Measurements from ENCODE around the gene KDM4B. TPM values are rescaled to one million over a fixed set of nuclear protein-coding genes. Genes with fewer than 3 reads are reported as not detected.
A peak's percentile ranks its signal among the peaks of the same experiment; 100 is the strongest.

Gene KDM4B
- total RNA-seq, 1 donor from 2014 or later = 36.4 TPM

DNA sequence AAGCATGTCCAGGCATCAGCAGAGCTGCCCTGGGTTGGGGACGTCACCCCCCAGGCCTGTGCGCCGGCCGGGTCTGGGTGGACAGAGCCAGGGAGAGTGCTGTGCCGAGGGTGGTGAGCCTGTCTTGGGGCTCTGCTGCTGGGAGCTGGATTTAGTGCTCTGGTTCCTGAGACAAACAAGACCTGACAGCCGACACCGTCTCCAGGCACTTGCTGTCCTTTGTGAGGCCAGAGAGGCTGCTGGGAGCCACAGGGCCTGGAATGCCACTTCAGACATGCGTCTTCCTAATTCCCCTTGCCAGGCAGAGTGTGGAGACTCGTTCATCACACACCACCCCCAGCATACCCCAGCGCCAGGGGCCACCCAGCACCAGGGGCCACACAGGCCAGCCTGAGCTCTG lies 165.8 kb downstream of the KDM4B start:
- DNase-seq (no peak), ATAC-seq (no peak)
- intact Hi-C loops (cut with micrococcal nuclease) = no loop called here

DNA sequence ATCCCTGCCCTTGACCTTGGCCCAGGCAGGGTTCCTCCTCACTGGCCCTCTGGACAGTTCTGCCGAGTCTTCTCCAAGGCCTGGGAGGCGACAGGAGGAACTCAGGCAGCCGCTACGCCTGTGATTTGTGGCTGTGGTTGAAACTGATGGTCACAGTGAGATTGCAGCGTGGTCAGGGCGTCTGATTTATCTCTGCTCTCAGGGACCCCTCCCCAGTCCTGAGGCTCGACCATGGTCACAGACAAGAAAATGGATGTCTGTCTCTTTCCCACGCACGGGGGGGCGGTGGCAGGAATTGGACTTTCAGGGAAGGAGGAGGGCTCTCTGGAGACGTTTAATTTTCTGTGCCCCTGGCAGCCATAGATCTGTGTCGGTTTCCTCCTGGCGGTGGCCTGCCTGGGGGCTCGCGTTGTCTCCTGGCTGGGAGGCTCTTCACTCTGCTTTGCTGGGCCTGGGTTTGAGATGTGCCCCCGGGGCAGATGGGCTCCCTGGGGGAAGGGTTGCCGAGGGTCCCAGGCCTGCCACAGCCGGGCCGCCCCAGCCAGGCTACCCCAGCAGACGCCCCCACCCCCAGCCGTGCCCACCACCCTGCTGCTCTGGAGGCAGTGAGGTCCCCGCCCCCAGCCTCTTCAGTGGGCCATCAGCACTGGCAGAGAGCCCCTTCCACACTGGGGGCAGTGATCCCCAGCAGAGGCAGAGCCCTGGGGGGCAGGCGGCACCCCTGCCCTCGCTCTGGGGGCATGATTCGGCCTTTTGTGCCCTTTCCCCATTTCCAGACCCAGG lies 167.4 kb downstream of the KDM4B start:
- DNase-seq = no peak
- intact Hi-C loops (cut with micrococcal nuclease) = no loop called here
- ATAC-seq = no peak

DNA sequence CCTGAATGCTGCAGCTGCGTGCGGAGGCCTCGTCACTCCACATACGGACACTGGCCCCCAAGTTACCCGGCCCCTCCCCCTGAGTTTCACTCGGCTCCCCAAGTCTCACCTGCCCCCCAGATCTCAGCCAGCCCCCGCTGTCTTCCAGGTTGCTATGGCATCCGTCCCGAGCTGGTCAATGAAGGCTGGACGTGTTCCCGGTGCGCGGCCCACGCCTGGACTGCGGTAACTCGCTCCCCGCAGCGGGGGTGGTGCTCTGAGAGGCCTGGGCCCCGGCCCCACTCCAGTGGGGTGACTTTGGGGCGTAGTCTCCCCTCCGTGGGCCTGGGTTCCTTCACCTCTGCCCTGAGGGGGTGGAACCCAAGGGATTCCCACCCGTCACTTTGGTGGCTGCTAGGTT lies 168.2 kb downstream of the KDM4B start:
- DNase-seq (no peak), ATAC-seq (no peak)
- intact Hi-C loops (cut with micrococcal nuclease) = no loop called here

DNA sequence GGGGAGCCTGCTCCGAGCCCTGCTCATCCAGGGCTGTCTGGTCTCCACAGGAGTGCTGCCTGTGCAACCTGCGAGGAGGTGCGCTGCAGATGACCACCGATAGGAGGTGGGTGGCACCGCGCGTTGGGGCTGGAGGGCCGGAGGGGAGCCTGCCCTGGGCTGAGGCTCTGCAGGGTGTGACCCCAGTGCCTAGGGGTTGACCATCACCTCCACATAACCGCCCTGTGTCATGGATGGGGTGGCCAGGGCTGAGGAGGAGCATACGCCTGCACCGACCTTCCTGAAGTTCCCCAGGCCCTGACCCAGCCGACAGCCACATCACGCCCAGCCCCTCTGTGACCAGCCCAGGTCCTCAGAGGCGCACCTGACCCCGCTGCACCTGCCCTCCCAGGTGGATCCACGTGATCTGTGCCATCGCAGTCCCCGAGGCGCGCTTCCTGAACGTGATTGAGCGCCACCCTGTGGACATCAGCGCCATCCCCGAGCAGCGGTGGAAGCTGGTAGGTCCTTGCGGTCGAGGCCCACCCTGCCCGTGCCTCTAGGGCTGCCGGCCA lies 168.7 kb downstream of the KDM4B start:
- DNase-seq = no peak
- no peak for ATAC-seq
- intact Hi-C loops (cut with micrococcal nuclease) = no loop called here

DNA sequence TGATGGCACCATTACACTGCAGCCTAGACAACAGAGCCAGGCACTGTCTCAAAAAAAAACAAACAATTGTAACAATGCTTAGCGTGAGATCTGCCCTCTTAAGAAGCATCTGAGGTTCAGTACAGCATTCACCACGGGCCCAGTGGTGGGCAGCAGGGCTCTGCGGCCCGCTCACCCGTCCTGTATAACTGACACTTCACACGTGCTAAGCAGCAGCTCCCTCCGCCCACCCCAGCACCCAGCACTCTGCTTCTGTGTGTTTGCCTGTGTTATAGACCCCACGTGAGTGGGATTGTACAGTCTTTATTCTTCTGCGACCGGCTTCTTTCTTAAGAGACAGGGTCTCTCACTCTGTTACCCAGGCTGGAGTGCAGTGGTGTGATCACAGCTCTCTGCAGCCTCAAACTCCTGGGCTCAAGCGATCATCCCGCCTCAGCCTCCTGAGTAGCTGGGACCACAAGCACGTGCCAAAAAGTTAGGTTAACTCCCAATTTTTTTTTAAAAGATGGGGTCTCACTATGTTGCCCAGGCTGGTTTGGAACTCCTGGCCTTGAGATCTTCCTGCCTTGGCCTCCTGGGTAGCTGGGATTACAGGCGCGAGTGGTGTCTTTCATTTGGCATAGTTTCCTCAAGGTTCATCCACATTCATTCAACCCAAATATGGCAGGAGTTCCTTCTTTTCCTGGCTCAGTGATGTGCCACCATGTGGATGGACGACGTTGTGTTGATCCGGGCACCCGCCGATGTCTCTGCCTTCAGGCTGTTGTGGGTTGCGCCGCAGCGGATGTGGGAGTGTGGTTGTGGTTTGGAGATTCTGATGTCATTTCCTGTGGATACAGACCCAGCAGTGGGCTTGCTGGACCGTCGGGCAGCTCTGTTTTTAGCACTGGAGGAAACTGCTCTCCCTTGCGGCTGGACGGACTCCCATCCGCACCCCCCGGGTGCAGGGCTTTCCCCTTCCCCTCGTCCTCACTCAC lies 170.0 kb downstream of the KDM4B start:
- intact Hi-C loops (cut with micrococcal nuclease) = no loop called here
- peak; percentile 67 for DNase-seq
- ATAC-seq = no peak

DNA sequence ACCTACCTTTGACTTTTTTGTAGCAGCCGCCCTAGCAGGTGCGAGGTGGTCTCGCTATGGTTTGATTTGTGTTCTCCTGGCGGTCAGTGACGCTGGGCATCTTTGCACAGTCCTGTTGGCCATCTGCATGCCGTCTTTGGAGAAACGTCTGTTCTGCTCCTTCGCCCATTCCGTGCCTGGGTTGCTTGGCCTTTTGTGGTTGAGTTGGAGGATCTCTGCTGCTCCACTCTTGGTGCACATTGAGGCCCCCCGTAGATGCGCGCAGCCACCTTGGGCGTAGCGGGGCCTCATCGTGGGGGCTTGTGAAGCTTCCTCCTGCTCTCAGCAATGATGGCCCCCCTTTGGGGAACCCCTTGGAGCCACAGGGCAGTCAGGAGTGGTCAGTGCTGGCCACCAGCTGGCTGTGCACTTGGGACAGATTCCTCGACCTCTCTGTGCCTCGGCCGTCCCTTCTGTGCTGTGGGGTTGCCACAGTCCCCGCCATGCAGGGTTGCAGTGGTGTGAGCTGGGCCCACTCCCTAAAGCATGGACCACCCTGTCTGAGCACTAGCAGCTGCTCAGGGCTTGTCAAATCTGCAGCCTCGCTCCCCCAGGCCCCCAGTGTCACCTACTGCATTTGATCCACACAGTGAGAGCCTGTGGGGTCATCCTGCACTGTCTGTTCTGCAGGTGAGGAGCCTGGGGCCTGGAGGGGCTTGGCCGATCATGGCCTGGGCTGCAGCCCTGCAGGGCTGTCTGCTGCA lies 170.8 kb downstream of the KDM4B start:
- peak; percentile 22 for DNase-seq
- ATAC-seq = no peak
- intact Hi-C loops (cut with micrococcal nuclease) = no loop called here

DNA sequence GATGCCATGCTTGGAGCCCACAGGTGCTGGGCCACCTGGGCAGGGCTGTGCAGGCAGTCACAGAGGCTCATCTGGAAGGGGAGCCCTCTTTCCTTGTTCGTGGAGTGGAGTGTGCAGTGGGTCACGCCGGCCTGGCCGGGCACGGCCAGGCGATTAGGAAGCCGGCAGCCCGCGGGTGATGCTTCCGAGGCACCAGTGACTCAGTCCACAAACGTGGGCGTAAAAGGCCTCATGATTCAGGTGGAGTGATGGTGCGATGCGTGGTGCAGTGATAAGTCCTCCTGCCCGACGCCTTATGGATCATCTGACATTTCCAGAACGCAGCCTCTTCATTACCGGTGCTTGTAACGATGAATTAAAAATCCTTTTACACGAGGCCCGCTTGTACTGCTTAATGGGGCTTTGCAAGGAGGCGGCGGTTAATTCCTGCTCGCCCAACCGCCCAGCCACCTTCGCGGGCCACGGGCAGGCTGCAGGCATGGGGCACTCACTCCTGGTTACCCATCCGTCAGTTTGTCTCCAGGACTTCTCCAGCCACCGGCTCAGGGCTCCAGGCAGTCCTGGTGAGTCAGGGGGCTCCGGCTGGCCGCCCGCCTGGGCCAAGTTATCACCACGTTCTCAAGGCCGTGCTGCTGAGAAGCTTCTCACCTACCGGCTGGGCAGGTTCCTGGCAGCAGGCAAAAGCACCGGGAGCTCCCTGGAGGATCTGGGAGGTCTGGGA lies 172.4 kb downstream of the KDM4B start:
- intact Hi-C loops (cut with micrococcal nuclease) = no loop called here
- DNase-seq (peak; percentile 14), ATAC-seq (no peak)

DNA sequence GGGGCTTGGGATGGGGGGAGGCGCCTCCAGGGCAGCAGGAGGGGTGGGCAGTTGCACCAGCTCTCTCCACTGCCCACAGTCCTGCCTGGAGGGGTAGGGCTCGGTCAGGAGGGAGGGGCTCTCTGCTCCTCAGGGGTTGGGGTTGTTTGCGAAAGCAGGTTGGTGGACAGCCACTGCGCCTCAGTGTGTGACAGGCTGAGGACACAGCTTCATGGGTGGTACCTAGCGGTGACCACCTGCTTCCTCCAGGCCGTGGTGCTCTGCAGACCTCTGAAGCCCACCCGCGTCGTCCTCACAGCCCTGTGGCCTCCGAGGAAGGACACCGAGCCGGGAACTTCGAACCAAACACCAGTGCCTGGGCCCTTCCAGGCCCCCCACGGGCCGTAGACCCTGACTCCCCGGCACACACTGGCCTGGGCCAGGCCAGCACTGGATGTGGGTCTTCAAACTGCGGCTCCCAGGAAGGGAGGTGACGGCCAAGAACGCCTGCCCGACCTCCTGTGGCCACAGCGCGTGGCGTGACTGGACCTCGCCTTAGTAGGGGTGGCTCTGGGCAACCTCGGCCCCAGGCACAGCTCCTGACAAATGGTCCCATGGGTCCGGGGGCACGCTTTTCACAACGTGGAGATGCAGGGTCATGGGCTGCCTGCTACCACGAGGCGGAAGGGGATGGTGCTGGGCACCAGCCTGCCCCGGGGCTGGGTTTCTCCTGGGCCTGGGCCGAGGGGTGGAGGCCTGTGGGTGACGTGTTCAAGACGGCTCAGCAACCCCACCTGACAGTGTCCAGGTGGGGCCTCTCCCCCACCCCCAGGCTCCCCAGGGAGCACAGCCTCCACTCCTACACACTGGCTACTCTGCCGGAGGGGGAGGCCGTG lies 173.2 kb downstream of the KDM4B start:
- DNase-seq (peak; percentile 20), ATAC-seq (no peak)
- intact Hi-C loops (cut with micrococcal nuclease) = no loop called here

DNA sequence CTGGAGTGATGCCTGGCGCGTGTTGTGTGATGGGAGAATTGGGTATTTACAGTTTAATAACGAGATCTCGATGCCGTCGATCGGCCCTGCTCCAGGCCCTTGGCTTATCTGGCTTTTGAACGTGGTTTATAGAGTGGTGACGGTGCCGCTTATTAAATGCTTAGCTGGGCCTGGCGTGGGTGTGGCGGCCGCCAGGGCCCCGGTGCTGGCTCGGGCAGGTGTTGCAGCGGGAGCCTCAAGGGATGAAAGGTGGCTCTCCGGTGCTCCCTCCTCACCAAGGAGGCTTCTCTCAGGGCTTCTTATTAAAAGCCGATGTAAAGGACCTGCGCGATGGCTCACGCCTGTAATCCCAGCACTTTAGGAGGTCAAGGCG lies 173.8 kb downstream of the KDM4B start:
- DNase-seq (peak; percentile 24), ATAC-seq (no peak)
- intact Hi-C loops (cut with micrococcal nuclease) = no loop called here

DNA sequence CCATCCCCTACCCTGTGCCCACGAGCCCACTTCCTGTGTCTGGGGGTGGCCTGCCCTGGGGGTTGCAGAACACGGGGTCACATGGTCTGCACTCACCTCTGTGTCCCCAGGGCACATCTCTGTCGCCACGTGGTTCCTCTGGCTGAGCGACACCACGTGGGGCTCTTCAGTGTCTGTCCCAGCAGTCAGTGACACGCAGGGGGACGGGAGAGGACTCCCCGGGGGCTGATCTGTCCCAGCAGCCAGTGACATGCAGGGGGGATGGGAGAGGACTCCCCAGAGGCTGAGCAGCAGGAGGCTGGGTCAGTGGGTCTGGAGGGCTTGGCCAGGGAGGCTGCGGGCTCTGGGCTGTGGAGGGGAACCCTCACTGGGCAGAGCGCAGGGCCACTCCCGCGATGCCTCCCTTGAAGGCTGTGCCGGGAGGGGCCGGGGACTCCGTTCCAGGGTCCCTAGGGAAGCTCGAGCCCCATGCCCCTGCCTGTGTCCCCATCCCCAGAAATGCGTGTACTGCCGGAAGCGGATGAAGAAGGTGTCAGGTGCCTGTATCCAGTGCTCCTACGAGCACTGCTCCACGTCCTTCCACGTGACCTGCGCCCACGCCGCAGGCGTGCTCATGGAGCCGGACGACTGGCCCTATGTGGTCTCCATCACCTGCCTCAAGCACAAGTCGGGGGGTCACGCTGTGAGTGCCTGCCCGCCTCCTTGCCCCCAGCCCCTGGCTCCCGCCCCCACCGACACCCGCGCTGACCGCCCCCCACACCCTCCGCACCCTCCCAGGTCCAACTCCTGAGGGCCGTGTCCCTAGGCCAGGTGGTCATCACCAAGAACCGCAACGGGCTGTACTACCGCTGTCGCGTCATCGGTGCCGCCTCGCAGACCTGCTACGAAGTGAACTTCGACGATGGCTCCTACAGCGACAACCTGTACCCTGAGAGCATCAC lies 174.8 kb downstream of the KDM4B start:
- intact Hi-C loops (cut with micrococcal nuclease) = no loop called here
- DNase-seq (peak; percentile 31), ATAC-seq (peak; percentile 11)

DNA sequence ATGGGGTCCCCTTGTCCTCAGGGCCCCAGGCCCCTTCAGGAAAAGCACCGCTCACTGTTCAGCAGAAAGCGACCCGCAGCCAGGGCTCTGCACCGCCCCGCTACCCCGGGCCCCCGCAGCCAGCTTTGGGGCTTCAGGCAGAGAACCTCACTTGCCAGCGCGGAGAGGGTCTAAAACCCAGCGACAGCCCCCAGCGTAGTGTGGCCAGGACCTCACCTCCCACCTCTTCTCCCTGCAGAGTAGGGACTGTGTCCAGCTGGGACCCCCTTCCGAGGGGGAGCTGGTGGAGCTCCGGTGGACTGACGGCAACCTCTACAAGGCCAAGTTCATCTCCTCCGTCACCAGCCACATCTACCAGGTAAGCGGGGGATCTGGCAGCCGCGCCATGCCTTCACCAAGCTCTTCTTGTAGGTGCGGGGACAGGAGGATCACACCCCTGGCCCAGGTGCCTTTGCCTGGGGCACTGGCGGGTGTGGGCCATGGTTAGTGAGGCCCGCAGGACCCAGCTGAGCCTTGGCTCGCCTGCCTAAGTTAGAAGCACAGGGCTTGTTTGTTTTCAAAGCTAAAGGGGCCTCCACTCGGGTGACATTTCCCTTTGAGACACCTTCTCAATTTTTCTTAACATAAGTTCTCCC lies 175.7 kb downstream of the KDM4B start:
- intact Hi-C loops (cut with micrococcal nuclease) = no loop called here
- ATAC-seq (no peak), DNase-seq (no peak)

DNA sequence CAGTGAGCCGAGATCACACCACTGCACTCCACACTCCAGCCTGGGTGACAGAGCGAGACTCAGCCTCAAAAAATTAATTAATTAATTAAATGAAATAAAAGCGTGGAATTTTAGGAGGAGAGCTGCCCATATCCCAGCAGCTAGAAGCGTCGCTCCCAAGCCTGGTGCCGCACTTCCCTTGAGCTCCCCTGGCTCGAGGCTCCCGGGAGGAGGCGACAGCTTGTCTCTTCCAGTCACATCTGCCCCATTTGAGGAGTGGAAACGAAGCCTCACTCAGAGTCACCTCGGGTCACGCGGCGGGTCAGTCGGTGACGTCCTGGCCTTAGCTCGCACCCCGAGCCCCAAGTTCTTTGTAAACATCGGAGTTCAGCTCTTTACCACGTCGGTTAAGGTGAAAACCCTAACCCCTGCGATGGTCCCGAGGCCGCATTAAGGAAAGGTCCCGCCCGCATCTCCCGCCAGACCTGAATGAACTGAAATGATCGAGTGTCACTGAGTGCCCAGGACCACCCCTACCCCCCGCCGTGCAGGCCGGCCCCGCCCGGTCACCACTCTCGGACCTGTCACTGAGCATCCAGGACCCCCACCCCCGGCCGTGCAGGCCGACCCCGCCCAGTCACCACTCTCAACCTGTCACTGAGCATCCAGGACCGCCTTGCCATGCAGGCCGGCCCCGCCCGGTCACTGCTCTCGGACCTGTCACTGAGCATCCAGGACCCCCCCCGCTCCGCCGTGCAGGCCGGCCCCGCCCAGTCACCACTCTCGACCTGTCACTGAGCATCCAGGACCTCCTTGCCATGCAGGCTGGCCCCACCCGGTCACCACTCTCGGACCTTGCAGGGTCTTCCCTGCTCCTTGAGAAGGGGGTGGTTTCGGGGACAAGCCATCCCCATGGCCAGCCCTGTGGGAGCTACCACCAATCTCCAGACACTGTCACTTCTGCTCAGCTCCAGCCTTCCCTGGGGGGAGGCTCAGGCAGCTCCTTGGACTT lies 176.9 kb downstream of the KDM4B start:
- intact Hi-C loops (cut with micrococcal nuclease) = no loop called here
- no peak for ATAC-seq
- DNase-seq = peak; percentile 21

DNA sequence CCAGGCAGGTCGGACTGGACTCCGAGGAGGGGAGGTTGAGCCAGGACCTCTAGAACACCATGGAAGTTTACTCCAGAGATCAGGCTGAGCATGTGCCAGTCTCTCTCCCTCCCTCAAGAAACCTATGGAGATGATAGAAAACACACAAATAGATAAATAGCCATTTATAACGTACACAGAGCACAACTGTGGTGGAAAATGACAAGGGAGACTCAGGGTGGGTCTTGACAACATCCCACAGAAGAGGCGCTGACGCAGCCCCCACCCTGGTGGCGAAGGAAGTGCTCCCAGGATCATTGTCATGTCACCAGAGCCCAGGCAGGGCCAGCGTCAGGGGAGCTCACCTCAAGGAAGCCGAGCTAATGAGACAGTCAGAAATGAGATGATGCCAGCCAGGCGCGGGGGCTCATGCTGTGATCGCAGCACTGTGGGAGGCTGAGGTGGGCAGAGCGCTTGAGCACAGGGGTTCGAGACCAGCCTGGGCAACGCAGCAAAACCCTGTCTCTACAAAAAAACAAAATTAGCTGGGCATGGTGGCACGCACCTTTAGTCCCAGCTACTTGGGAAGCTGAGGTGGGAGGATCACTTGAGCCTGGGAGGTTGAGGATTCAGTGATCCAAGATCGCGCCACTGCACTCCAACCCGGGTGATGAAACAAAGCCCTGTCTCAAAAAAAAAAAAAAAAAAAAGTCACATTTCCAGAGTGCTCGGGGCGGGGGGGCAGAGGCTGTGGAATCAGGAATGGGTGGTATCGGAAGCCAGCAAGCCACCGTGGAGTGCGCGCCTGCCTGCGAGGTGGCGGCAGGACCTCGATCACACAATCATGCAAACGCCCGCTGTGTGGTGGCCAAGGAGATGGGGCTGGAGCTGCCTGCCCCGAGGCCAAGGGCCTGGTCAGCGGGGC lies 178.4 kb downstream of the KDM4B start:
- ATAC-seq = no peak
- DNase-seq = peak; percentile 21

More for the DNA sequence above, 178.4 kb downstream of the KDM4B start:
- intact Hi-C loops (cut with micrococcal nuclease) = no loop called here

Measured in left ventricle myocardium superior (tissue), 1 donor.